Heart right ventricle (tissue), 16 donors: ENCODE data around the gene RPS3. TPM values are rescaled to one million over a fixed set of nuclear protein-coding genes. Genes with fewer than 3 reads are reported as not detected.

Experiments
- ATAC-seq, 8 donors: fragments of 200-7000 bp; cut with Tn5 transposase; one replicate each; pipeline ENCODE4 v1.9.1; 2020; ENCODE audit warnings: mild to moderate bottlenecking in 8 of 8, moderate library complexity in 8 of 8, moderate number of reproducible peaks in 1 of 8
- DNase-seq, 2 donors: peaks; one replicate each; pipeline ENCODE4 v3.0.0-alpha.2; 2020
- H3K27ac ChIP-seq, 10 donors: fragments of 200-600 bp; sonication (generic) in 2 of 10; one replicate each; pipeline versions ENCODE4 v1.5.0 to v1.8.0; 2020 to 2022; ENCODE audit warnings: mild to moderate bottlenecking in 3 of 10
- H3K27me3 ChIP-seq, 7 donors: fragments of 200-600 bp; one replicate each; pipeline ENCODE4 v1.8.0; 2021 to 2022; ENCODE audit warnings: mild to moderate bottlenecking in 2 of 7
- H3K36me3 ChIP-seq, 9 donors: fragments of 200-600 bp; sonication (generic) in 1 of 9; one replicate each; pipeline versions ENCODE4 v1.5.0 to v1.8.0; 2020 to 2022; ENCODE audit warnings: mild to moderate bottlenecking in 2 of 9
- H3K4me1 ChIP-seq, 9 donors: fragments of 200-600 bp; sonication (generic) in 1 of 9; one replicate each; pipeline versions ENCODE4 v1.5.0 to v1.8.0; 2020 to 2022; ENCODE audit warnings: mild to moderate bottlenecking in 4 of 9
- H3K4me3 ChIP-seq, 10 donors: fragments of 200-600 bp; sonication (generic) in 2 of 10; one replicate each; pipeline versions ENCODE4 v1.5.0 to v1.8.0; 2020 to 2022; ENCODE audit warnings: mild to moderate bottlenecking in 7 of 10, moderate library complexity in 2 of 10
- H3K9me3 ChIP-seq, 11 donors: fragments of 200-600 bp in 10 of 11; sonication (generic) in 2 of 11; one replicate each; pipeline versions ENCODE4 v1.5.0 to v1.8.0; 2013 to 2022; ENCODE audit warnings: mild to moderate bottlenecking in 2 of 11, control low read depth in 1 of 11, moderate library complexity in 1 of 11
- whole genome bisulfite sequencing, 2 donors: extraction: QIAGEN DNeasy Blood & Tissue Kit; methylation state at CpG; one replicate each; pipeline ENCODE4 v1.1.7; 2013; ENCODE audit warnings: inconsistent platforms in 1 of 2; 5-methylcytosine and 5-hydroxymethylcytosine counted together
- intact Hi-C, 10 donors: fragments of 100-400 bp; cut with DNase I; formaldehyde crosslinking; loops; one replicate each; pipeline versions ENCODE4 v1.11.1 to v1.14.2; 2022
- polyA plus RNA-seq, 2 donors: library from polyadenylated mRNA; stranded (reverse); fragments of 200-250 nt; gene quantifications; one replicate each; pipeline ENCODE4 v1.2.3, GENCODE V29; 2013
- total RNA-seq, 10 donors: library from RNA; stranded (reverse); fragmentation: NEBNext Ultra II Directional in 3 of 10; extraction: Animal tissue kit (Norgen Biotek cat#: 25700) in 3 of 10; gene quantifications; one replicate each; pipeline versions ENCODE4 v1.2.1 to v1.2.4, GENCODE V29; 2021 to 2023
- TF ChIP-seq, protein P1 (sequence below), 9 donors: fragments of 200-600 bp; sonication (generic) in 2 of 9; IDR thresholded peaks; one replicate each; pipeline versions ENCODE4 v1.5.0 to v1.8.0; 2021 to 2022; ENCODE audit warnings: antibody characterized with exemption in 9 of 9, mild to moderate bottlenecking in 5 of 9, moderate library complexity in 1 of 9
- donor health status: Arrhythmogenic right ventricular cardiomyopathy.
- donor health status: ischemic (EF 13 %, LVEDD 7.1; RV severe dilation, severe dysfunction).
- donor health status: healthy with polysubstance abuse.
- donor health status: DM: no; HTN: yes; CAD: no.
- donor health status: DM: no; HTN: no; CAD: no.
- donor health status: ischemic (EF 25% LVEDD 6.9; RV normal size, moderate dysfunction).
- donor health status: ischemic (EF 25% LVEDD 5.7; RV mildly dilated, moderate dysfunction).
- donor health status: healthy.
- donor health status: DM: yes; HTN: yes; CAD: no.
- donor health status: Ischemic cardiomyopathy.
- donor health status: ischemic (EF 35%, LVEDD 5.7; RV mildly dilated, moderate dysfunction).
- donor health status: nonischemic (EF 11% LVEDD 7.7; RV severe dilation, severe dysfunction).
- donor health status: DM: yes; HTN: yes; CAD: no.
- donor health status: PGD.
- donor health status: ischemic (EF 29% LVEDD 5.4; RV normal size, mild dysfunction).
- donor health status: nonischemic (EF 23%, LVEDD 6.1; RV moderate dilation, normal function).

The RPS3 gene
- total and polyA plus RNA-seq, 12 donors: 698 to 1,945 (median 939) TPM

DNA sequence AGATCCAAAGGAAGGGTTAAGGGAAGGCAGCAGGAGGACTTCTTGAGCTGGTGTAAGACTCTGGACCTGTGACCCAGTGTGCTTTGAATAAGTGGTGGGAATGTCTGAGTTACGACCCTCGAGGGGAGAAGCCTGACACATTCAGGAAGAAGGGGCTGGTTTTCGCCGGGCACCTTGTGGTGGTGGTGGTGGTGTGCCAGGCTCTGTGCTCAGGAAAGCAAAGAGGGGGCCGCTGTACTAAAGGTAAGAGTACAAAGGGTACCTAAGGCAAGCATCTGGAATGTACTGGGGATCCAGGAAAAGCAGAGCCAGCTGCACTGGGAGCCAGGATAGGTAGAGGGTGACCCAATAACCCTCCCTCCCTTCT lies 27.4 kb downstream of the RPS3 start:
- peaks cover 0 to 25% (median 8%) of the 10 kb centered on the region in 9 donors for H3K36me3 ChIP-seq
- peaks cover 0 to 34% (median 22%) of the 10 kb centered on the region in 7 donors for H3K27me3 ChIP-seq
- peaks cover 0 to 6% (median 0%) of the 10 kb centered on the region in 11 donors for H3K9me3 ChIP-seq
- no peak for DNase-seq
- TF ChIP-seq, protein P1, sequence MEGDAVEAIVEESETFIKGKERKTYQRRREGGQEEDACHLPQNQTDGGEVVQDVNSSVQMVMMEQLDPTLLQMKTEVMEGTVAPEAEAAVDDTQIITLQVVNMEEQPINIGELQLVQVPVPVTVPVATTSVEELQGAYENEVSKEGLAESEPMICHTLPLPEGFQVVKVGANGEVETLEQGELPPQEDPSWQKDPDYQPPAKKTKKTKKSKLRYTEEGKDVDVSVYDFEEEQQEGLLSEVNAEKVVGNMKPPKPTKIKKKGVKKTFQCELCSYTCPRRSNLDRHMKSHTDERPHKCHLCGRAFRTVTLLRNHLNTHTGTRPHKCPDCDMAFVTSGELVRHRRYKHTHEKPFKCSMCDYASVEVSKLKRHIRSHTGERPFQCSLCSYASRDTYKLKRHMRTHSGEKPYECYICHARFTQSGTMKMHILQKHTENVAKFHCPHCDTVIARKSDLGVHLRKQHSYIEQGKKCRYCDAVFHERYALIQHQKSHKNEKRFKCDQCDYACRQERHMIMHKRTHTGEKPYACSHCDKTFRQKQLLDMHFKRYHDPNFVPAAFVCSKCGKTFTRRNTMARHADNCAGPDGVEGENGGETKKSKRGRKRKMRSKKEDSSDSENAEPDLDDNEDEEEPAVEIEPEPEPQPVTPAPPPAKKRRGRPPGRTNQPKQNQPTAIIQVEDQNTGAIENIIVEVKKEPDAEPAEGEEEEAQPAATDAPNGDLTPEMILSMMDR (IDR thresholded peaks at IDR 0.05): no peak
- peaks cover 3 to 38% (median 12%) of the 10 kb centered on the region in 9 donors for H3K4me1 ChIP-seq
- no peak overlapping the region for H3K4me3 ChIP-seq
- ATAC-seq: no peak
- 91 to 93% methylated on average over 5 of the region's 5 CpGs for whole genome bisulfite sequencing, 2 donors
- no peak overlapping the region for H3K27ac ChIP-seq
- intact Hi-C loops: no loop called here

DNA sequence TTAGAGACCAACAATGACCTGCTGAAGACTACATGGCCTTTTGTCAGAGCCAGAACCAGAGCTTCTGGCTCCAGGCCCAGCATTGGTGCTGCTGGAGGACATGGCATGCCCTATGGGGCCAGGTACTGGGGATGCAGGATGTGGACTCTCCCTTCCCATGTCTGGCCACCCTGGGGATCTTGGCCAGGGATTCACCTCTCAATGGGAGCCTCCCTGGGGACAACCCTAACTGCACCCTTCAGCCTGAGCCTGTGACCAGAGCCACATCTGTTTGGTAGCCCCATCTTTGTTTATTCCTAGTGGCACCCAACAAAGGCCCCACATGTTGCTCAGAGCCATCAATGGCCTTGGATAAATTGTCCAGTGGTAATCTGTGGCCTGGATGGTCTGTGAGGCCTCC lies 27.9 kb downstream of the RPS3 start:
- TF ChIP-seq, protein P1 (IDR thresholded peaks at IDR 0.05): no peak
- no peak overlapping the region for H3K27ac ChIP-seq
- peaks cover 0 to 6% (median 0%) of the 10 kb centered on the region in 11 donors for H3K9me3 ChIP-seq
- no peak overlapping the region for H3K4me3 ChIP-seq
- intact Hi-C loops: no loop called here
- DNase-seq (no peak), ATAC-seq (no peak)
- H3K36me3 ChIP-seq: peaks cover 0 to 20% (median 8%) of the 10 kb centered on the region in 9 donors
- peaks cover 0 to 38% (median 26%) of the 10 kb centered on the region in 7 donors for H3K27me3 ChIP-seq
- peaks cover 3 to 38% (median 12%) of the 10 kb centered on the region in 9 donors for H3K4me1 ChIP-seq

DNA sequence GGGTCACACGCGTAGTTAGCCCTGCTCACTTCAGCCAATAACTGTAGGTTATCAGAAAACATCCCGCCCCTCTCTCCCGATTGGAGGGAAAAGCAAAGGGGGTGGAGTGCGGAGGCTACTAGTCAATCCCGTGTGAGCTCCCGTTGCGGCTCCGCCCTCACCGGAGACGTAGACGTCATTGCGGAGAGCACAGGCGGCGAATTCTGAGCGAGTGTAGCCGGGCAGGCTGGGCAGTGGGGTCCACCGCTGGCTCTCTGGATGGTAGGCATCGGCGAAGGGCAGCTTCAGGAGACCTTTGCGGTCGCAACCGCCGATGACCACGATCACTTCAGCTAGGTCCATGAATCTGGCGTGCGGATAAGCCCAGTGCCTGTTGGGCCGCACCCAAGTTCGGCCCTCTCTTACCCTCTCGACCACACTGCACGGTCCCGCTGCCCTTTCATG lies 29.0 kb downstream of the RPS3 start:
- peak; percentile 84 to 93 for DNase-seq
- Histone ChIP-seq H3K36me3 (peaks cover 0 to 9% (median 0%) of the 10 kb centered on the region in 9 donors), H3K27ac (peak overlapping the region in 5 of 10 donors; percentile 28 to 61 (median 46)), H3K9me3 (peaks cover 0 to 6% (median 0%) of the 10 kb centered on the region in 11 donors), H3K4me3 (peak overlapping the region in 9 of 10 donors; percentile 23 to 59 (median 56)), H3K27me3 (peaks cover 0 to 50% (median 30%) of the 10 kb centered on the region in 7 donors), H3K4me1 (peaks cover 3 to 38% (median 12%) of the 10 kb centered on the region in 9 donors)
- intact Hi-C loops: no loop called here
- ATAC-seq: peak; percentile 78 to 96 (median 92)
- 10 to 24% methylated on average over 32 of the region's 32 CpGs for WGBS, 2 donors
- TF ChIP-seq, protein P1 (IDR thresholded peaks at IDR 0.05): no peak

DNA sequence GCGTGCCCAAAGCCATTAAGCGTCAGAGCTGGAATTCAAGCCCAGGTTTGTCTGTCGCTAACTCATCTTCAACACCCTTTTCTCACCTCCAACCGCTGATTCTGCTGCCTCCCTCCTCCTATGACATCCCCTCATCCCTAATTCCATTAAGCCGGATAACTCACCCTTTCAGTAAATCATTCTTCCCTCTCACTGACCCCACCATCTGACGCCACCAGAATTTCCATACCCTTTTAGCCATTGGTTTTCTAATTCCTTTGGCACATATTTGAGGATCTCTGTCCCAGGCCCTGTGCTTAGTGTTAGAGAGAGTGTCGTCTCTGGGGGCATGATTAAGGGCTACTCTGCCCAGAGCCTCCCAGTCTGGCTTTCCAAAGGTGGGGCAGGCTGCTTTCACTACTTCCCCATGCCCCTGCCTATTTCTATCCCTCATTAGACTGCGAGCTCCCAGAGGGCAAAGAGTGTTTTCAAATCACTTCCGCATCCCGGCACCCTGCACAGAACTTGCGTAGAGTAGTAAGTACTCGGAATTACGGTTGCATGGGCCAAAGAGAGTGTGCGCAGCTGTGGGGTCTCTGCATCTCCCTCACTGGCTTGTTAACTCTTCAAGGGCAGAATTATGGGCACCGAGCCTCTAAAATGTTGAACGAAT lies 29.8 kb downstream of the RPS3 start:
- intact Hi-C loops: no loop called here
- Histone ChIP-seq H3K4me1 (peaks cover 3 to 36% (median 12%) of the 10 kb centered on the region in 9 donors), H3K36me3 (peaks cover 0 to 2% (median 0%) of the 10 kb centered on the region in 9 donors), H3K4me3 (peak overlapping the region in 2 of 10 donors; percentile 56 to 59), H3K27me3 (peaks cover 0 to 54% (median 30%) of the 10 kb centered on the region in 7 donors), H3K27ac (peak overlapping the region in 1 of 10 donors; percentile 54), H3K9me3 (peaks cover 0 to 6% (median 0%) of the 10 kb centered on the region in 11 donors)
- DNase-seq: no peak
- TF ChIP-seq, protein P1 (IDR thresholded peaks at IDR 0.05): no peak
- ATAC-seq: no peak
- 71 to 76% methylated on average over 16 of the region's 16 CpGs for WGBS, 2 donors
